ENCODE data around the gene TRHDE.

TRHDE gene

GRCh38 chr12:72677846-72678245, 405.7 kb downstream of the TRHDE start:
- DNase-seq (ENCODE audit: low read depth) = no peak
- TF ChIP-seq MYC (IDR thresholded peaks at IDR 0.05; ENCODE audit: low read depth, low read length) = no peak
- TF ChIP-seq, protein P1, sequence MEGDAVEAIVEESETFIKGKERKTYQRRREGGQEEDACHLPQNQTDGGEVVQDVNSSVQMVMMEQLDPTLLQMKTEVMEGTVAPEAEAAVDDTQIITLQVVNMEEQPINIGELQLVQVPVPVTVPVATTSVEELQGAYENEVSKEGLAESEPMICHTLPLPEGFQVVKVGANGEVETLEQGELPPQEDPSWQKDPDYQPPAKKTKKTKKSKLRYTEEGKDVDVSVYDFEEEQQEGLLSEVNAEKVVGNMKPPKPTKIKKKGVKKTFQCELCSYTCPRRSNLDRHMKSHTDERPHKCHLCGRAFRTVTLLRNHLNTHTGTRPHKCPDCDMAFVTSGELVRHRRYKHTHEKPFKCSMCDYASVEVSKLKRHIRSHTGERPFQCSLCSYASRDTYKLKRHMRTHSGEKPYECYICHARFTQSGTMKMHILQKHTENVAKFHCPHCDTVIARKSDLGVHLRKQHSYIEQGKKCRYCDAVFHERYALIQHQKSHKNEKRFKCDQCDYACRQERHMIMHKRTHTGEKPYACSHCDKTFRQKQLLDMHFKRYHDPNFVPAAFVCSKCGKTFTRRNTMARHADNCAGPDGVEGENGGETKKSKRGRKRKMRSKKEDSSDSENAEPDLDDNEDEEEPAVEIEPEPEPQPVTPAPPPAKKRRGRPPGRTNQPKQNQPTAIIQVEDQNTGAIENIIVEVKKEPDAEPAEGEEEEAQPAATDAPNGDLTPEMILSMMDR (IDR thresholded peaks at IDR 0.05; ENCODE audit: low read depth, low read length) = no peak
- no peak for TF ChIP-seq POLR2A (IDR thresholded peaks at IDR 0.05; ENCODE audit: extremely low read depth, insufficient read length)
- TF ChIP-seq, protein P2, sequence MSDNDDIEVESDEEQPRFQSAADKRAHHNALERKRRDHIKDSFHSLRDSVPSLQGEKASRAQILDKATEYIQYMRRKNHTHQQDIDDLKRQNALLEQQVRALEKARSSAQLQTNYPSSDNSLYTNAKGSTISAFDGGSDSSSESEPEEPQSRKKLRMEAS (IDR thresholded peaks at IDR 0.05; ENCODE audit: low read depth, low read length) = no peak

GRCh38 chr12:72679147-72679757, 407.1 kb downstream of the TRHDE start:
- no peak for TF ChIP-seq POLR2A (IDR thresholded peaks at IDR 0.05; ENCODE audit: extremely low read depth, insufficient read length)
- TF ChIP-seq, protein P1 (IDR thresholded peaks at IDR 0.05; ENCODE audit: low read depth, low read length) = no peak
- TF ChIP-seq, protein P2 (IDR thresholded peaks at IDR 0.05; ENCODE audit: low read depth, low read length) = no peak
- TF ChIP-seq MYC (IDR thresholded peaks at IDR 0.05; ENCODE audit: low read depth, low read length) = no peak
- no peak overlapping the region for H3K4me3 ChIP-seq (ENCODE audit: low read depth, low read length)
- no peak for DNase-seq (ENCODE audit: low read depth)

More at GRCh38 chr12:72677846-72678245, 405.7 kb downstream of the TRHDE start:
- no peak overlapping the region for H3K4me3 ChIP-seq (ENCODE audit: low read depth, low read length)

- H3K4me3 ChIP-seq (ENCODE audit: low read depth, low read length) = no peak overlapping the region
- DNase-seq (ENCODE audit: low read depth) = no peak
- TF ChIP-seq, protein P1 (IDR thresholded peaks at IDR 0.05; ENCODE audit: low read depth, low read length) = no peak
- TF ChIP-seq POLR2A (IDR thresholded peaks at IDR 0.05; ENCODE audit: extremely low read depth, insufficient read length) (no peak), MYC (IDR thresholded peaks at IDR 0.05; ENCODE audit: low read depth, low read length) (no peak)
- TF ChIP-seq, protein P2 (IDR thresholded peaks at IDR 0.05; ENCODE audit: low read depth, low read length) = no peak
These were observed 408.9 kb downstream of the TRHDE start for GRCh38 chr12:72681028-72681427.

DNA sequence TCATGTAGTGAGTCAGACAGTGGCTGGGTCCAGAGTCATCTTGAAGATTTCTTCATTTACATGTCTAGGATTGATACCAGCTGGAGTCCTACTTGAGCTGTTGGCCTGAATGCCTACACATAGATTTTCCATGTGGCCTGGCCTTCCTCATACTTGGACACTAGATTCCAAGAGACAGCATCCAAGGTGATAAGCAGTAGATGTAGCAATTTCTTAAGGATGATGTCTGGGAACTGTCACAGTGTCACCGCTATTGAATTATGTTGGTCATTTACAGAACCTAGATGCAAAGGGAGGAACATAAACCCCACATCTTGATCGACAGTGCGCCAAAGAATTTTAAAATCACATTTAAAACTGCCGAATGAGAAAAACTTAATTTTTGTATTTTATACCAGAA, 412.3 kb downstream of the TRHDE start:
- TF ChIP-seq, protein P2 (IDR thresholded peaks at IDR 0.05; ENCODE audit: low read depth, low read length) = no peak
- TF ChIP-seq MYC (IDR thresholded peaks at IDR 0.05; ENCODE audit: low read depth, low read length) = no peak
- no peak for TF ChIP-seq POLR2A (IDR thresholded peaks at IDR 0.05; ENCODE audit: extremely low read depth, insufficient read length)
- TF ChIP-seq, protein P1 (IDR thresholded peaks at IDR 0.05; ENCODE audit: low read depth, low read length) = no peak
- no peak overlapping the region for H3K4me3 ChIP-seq (ENCODE audit: low read depth, low read length)
- no peak for DNase-seq (ENCODE audit: low read depth)

DNA sequence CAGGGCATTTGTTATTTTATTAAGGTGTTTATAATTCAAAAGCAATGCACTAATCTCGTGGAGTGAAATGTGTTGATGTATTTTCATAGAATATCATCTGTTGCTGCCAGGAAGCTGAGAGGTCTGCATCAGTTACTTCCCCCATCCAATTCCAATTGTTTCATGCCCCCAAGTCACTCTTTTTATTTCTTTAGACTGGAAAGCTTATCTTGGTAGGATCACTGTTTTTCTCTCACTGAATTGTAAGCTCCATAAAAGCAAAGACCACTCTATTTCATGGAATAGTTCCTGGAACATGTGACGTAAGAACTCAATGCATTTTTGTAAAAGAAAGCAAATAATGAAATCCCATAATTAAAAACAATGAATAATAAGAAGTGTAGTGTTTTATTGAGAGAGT, 420.2 kb downstream of the TRHDE start:
- H3K4me3 ChIP-seq (ENCODE audit: low read depth, low read length) = no peak overlapping the region
- no peak for DNase-seq (ENCODE audit: low read depth)
- TF ChIP-seq MYC (IDR thresholded peaks at IDR 0.05; ENCODE audit: low read depth, low read length) = no peak
- no peak for TF ChIP-seq POLR2A (IDR thresholded peaks at IDR 0.05; ENCODE audit: extremely low read depth, insufficient read length)
- TF ChIP-seq, protein P1 (IDR thresholded peaks at IDR 0.05; ENCODE audit: low read depth, low read length) = no peak
- TF ChIP-seq, protein P2 (IDR thresholded peaks at IDR 0.05; ENCODE audit: low read depth, low read length) = no peak

Measured in NB4 (cell line).